Activated CD4-positive, alpha-beta memory T cell treated with anti-CD3 and anti-CD28 coated beads, Interleukin-2, amount 10 ng/mL, durations not matched to agents 7 days and 5 days (primary cell): ENCODE results near the gene SSRP1. TPM values are rescaled to one million over a fixed set of nuclear protein-coding genes. Genes with fewer than 3 reads are reported as not detected.
A peak's percentile ranks its signal among the peaks of the same experiment; 100 is the strongest.
"Not testable (repeated sequence)": the region's sequence is repeated elsewhere in the genome, so short reads cannot be mapped to it uniquely, and the experiment has no call there.

Experiments used
- CTCF ChIA-PET: fragments of 350-600 bp; sonication (Branson Sonifier 250); formaldehyde crosslinking; loops from one replicate; lab custom pipeline; 2021; ENCODE audit warnings: antibody characterized with exemption, inconsistent platforms; lab: Charles Lee
- POLR2A ChIA-PET: fragments of 350-600 bp; sonication (Branson Sonifier 250); formaldehyde crosslinking; loops from one replicate; lab custom pipeline; 2021; ENCODE audit warnings: antibody characterized with exemption; lab: Charles Lee
- DNase-seq: peaks from one replicate; pipeline ENCODE4 v3.0.0-alpha.2; 2020
- H3K27ac Mint-ChIP-seq: one replicate; pipeline ENCODE4 v1.8.0; 2021; ENCODE audit warnings: mild to moderate bottlenecking, mixed read lengths
- H3K27me3 Mint-ChIP-seq: one replicate; pipeline ENCODE4 v1.8.0; 2021; ENCODE audit warnings: mixed read lengths
- H3K36me3 Mint-ChIP-seq: one replicate; pipeline ENCODE4 v1.8.0; 2021; ENCODE audit warnings: low read depth, mixed read lengths
- H3K4me1 Mint-ChIP-seq: one replicate; pipeline ENCODE4 v1.8.0; 2021; ENCODE audit warnings: mixed read lengths
- H3K4me3 Mint-ChIP-seq: one replicate; pipeline ENCODE4 v1.8.0; 2021; ENCODE audit warnings: mild to moderate bottlenecking, mixed read lengths
- H3K9me3 Mint-ChIP-seq: one replicate; pipeline ENCODE4 v1.8.0; 2021; ENCODE audit warnings: mixed read lengths
- total RNA-seq, 2 experiments: library from RNA; stranded (reverse); gene quantifications; one replicate each; pipeline ENCODE4 v1.2.3, GENCODE V29; 2021

SSRP1 gene
- total RNA-seq, 2 experiments from 2014 or later = 135 to 137 TPM

DNA sequence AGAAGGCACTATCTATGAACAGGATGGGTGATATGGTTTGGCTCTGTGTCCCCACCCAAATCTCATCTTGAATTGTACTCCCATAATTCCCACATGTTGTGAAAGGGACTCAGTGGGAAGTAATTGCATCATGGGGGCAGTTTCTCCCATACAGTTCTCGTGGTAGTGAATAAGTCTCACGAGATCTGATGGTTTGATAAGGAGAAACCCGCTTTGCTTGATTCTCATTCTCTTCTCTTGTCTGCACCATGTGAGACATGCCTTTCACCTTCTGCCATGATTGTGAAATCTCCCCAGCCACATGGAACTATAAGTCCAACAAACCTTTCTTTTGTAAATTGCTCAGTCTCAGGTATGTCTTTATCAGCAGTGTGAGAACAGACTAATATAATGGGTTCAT lies 39.5 kb downstream of the SSRP1 start:
- POLR2A ChIA-PET, CTCF ChIA-PET: not testable (repeated sequence)

DNA sequence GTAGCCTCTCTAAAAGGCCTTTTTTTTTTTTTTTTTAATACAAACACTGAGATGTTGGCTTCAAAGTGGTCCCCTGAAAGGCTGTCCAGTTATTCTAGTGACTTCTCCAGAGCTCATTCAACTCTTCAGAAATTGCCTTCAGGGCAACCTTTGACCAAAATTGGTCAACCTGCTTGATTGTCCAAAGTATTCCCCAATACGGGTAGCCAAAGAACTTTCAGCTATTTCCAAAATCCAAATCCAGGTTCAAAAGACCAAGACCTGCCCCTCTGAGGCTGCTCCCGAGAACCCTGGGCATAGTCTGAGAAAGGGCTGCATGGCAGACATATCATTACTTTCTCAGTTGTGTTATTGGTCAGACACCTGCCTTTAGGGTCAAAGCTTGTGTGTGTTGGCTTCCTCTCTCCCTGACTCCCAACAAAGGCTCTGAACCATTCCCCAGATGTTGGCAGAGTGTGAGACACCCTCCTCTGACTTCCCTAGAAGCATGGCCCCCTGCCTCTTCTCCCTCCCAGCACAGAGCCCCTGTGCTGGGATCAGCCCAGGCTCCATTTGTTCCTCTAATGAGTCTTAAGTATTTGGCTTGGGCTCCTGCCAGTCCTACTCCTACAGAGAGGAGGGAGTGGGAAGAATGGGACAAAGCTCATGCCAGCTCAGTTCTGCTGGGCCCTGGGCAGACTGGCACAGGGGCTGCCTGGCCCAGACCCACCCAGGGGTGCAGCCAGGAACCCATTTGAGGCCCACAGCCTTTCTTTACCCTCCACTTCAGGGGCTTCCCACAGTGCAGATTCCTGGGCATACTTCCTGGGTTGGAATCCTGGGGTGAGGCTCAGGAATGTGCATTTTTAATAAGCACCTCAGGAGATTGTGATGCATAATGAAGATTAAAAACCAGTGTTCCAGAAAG lies 41.2 kb downstream of the SSRP1 start:
- H3K27me3 Mint-ChIP-seq = peaks cover 10% of the 10 kb centered on the region
- peaks cover 2% of the 10 kb centered on the region for H3K9me3 Mint-ChIP-seq
- H3K27ac Mint-ChIP-seq = no peak overlapping the region

More for the DNA sequence above, 39.5 kb downstream of the SSRP1 start:
- not testable (repeated sequence) for H3K36me3 Mint-ChIP-seq, DNase-seq, H3K27ac Mint-ChIP-seq, H3K4me3 Mint-ChIP-seq, H3K27me3 Mint-ChIP-seq, H3K4me1 Mint-ChIP-seq, H3K9me3 Mint-ChIP-seq

DNA sequence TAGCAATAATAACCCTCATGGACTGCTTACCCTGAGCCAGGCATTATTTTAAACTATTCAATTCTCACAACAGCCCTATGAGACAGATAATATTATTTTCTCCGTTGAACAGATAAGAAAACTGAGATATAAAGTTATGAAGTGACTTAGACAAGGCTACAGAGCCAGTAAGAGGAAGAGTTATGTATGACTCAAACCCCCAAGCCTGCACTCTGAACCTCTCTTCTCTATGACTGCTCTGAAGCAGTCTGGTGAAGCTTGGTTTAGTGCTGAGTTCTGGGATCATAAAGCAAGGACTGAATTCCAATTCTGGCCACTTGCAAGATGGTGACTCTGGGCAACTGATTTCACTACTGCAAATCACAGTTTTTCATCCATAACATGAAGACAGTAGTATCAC lies 45.4 kb downstream of the SSRP1 start:
- no peak overlapping the region for H3K4me3 Mint-ChIP-seq
- CTCF ChIA-PET = no interaction called here

More for the DNA sequence above, 41.2 kb downstream of the SSRP1 start:
- ChIA-PET POLR2A (no interaction called here), CTCF (interaction anchor here (0.7 to 1.9 kb wide), 3 partner anchors 17 to 346 kb away, joined by 3 to 7 read pairs (median 4); no protein-coding TSS in a partner anchor)
- H3K36me3 Mint-ChIP-seq = peaks cover 2% of the 10 kb centered on the region
- no peaks in the 10 kb centered on the region for H3K4me1 Mint-ChIP-seq
- DNase-seq = no peak
- no peak overlapping the region for H3K4me3 Mint-ChIP-seq

DNA sequence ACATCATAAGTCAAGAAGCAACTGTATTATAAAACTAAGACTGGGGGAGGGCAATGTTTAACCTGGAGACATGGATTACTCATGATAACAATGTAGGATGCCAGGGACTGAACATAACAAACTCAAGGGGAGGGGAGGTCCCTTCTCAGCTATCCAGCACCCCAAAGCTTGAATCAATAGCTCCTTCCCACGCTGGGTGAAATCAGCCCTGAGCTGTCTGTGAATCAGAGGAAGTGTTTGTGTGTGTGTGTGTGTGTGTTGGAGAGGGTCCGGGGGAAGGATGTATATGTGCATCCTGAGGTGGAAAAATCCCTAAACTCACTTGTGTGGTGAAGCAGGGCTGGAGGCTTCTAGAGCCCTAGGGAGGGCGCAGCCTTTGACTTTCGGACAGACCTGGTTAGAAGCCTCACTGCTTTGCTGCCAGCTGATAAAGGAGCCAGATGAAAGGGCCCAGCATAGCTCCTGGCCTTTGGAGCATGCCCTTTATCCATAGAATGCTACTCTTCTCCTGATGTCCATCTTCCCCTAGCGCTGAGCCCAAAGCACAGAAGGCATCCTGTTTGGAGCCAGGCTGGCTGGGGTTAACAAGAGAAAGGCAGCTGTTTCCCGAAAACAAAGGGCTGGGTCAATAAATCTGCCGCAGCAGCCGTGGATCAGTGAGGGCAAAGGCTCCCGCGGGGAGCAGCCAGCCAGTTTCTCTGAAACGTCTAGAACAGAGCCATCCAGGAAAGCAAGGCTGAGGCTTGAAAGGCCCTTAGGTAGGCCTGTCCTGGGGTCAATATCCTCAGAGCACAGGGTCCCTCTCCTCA lies 46.7 kb downstream of the SSRP1 start:
- Mint-ChIP-seq H3K9me3 (no peaks in the 10 kb centered on the region), H3K27me3 (peaks cover 17% of the 10 kb centered on the region), H3K27ac (no peak overlapping the region), H3K4me3 (no peak overlapping the region), H3K4me1 (no peaks in the 10 kb centered on the region), H3K36me3 (no peaks in the 10 kb centered on the region)
- ChIA-PET CTCF (no interaction called here), POLR2A (no interaction called here)
- no peak for DNase-seq

More for the DNA sequence above, 45.4 kb downstream of the SSRP1 start:
- POLR2A ChIA-PET = no interaction called here
- H3K36me3 Mint-ChIP-seq = no peaks in the 10 kb centered on the region
- H3K27me3 Mint-ChIP-seq = peaks cover 17% of the 10 kb centered on the region
- H3K4me1 Mint-ChIP-seq = no peaks in the 10 kb centered on the region
- H3K27ac Mint-ChIP-seq = no peak overlapping the region
- H3K9me3 Mint-ChIP-seq = no peaks in the 10 kb centered on the region
- no peak for DNase-seq

DNA sequence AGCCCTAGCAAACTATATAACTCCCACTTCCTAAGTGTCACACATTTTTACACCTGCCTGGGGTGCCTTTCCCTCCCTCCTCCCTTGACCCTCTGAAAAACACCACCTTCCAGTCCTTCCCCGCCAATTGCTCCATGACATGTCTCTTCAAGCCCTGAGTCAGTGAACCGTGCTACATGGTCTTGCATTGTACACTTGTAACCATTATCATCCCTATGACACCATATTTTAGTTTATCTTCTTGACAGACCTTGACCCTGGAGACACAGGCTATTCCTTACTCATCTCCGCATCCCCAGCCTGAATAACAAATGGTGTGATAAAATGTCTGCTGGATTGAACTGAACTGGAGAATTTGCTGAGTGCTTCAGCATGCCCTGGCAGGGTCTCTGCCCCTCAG lies 47.8 kb downstream of the SSRP1 start:
- Mint-ChIP-seq H3K27ac (no peak overlapping the region), H3K9me3 (no peaks in the 10 kb centered on the region), H3K27me3 (peaks cover 17% of the 10 kb centered on the region), H3K4me1 (peaks cover 2% of the 10 kb centered on the region), H3K4me3 (no peak overlapping the region), H3K36me3 (no peaks in the 10 kb centered on the region)
- no peak for DNase-seq
- ChIA-PET CTCF (no interaction called here), POLR2A (no interaction called here)

DNA sequence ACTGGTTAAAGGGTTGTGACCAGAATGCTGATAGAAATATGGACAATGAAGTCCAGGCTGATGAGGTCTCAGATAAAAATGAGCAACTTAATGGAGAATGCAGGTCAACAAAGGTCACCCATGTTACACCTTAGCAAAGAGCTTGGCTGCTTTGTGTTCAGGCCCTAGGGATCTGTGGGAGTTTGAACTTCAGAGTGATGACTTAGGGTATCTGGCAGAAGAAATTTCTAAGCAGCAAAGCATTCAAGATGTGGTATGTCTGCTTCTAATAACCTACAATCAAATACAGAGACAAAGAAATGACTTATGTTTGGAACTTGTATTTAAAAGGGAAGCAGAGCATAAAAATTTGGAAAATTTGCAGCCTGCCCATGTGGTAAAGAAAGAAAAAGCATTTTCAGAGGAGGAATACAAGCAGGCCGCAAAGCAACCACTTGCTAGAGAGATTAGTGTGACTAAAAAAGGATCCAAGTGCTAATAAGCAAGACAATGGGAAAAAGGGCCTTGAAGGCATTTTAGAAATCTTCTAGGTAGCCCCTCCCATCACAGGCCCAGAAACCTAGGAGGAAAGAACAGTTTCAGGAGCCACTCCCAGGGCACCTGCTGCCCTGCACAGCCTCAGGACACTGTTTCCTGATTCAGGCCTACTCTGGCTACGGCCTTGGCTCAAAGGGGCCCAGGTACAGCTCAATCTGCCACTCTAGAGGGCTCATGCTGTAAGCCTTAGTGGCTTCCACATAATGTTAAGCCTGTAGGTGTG lies 52.3 kb downstream of the SSRP1 start:
- CTCF ChIA-PET = no interaction called here
- no peak for DNase-seq
- Mint-ChIP-seq H3K27me3 (peaks cover 11% of the 10 kb centered on the region), H3K4me3 (no peak overlapping the region), H3K27ac (no peak overlapping the region), H3K36me3 (no peaks in the 10 kb centered on the region), H3K4me1 (peaks cover 2% of the 10 kb centered on the region), H3K9me3 (no peaks in the 10 kb centered on the region)
- POLR2A ChIA-PET = no interaction called here

DNA sequence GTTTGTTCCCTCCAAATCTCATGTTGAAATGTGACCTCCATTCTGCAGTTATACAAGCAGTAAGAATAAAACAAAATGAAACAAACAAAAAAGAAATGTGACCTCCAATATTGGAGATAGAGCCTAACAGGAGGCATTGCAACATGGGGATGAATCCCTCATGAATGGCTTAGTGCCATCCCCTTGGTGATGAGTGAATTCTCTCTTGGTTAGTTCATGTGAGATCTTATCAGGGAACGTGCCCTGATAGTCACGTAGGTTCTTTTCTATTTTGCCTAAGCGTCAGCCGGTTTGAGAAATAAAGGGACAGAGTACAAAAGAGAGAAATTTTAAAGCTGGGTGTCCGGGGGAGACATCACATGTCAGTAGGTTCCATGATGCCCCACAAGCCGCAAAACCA lies 54.1 kb downstream of the SSRP1 start:
- H3K4me3 Mint-ChIP-seq, H3K27ac Mint-ChIP-seq, H3K9me3 Mint-ChIP-seq, H3K36me3 Mint-ChIP-seq, DNase-seq, CTCF ChIA-PET, H3K4me1 Mint-ChIP-seq, POLR2A ChIA-PET: not testable (repeated sequence)
- peaks cover 20% of the 10 kb centered on the region for H3K27me3 Mint-ChIP-seq

DNA sequence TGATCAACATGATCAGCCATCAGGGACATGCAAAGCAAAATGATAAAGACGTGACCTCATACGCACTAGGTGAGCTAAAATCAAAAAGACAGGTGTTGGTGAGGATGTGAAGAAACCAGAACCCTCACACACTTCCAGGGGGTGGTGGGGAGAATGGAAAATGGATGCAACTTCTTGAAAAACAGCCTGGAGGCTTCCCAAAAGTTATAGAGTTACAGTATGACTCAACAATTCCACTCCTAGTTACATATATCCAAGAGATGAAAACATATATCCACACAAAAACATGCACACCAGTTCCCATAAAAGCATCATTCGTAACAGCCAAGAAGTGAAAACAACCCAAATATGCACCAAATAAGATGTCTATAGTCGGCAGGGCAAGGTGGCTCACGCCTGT lies 56.6 kb downstream of the SSRP1 start:
- Mint-ChIP-seq H3K9me3 (no peaks in the 10 kb centered on the region), H3K27ac (no peak overlapping the region), H3K4me1 (peaks cover 4% of the 10 kb centered on the region), H3K4me3 (no peak overlapping the region), H3K36me3 (no peaks in the 10 kb centered on the region), H3K27me3 (peaks cover 30% of the 10 kb centered on the region)
- ChIA-PET CTCF (interaction anchor here (0.7 kb wide), 1 partner anchor 27 kb away, joined by 3 read pairs; no protein-coding TSS in a partner anchor), POLR2A (no interaction called here)
- DNase-seq = no peak

DNA sequence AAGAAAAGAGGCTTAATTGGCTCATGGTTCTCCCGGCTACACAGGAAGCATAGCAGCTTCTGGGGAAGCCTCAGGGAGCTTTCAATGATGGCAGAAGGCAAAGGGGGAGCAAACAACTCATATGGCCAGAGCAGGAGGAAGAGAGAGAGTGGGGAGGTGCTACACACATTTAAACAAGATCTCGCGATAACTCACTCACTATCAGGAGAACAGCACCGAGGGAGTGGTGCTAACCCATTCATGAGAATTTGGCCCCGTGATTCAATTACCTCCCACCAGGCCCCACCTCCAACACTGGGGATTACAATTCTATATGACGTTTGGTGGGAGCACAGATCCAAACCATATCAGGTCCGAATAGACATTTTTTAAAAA lies 57.0 kb downstream of the SSRP1 start:
- Mint-ChIP-seq H3K9me3 (no peaks in the 10 kb centered on the region), H3K36me3 (no peaks in the 10 kb centered on the region), H3K27ac (no peak overlapping the region), H3K27me3 (peaks cover 31% of the 10 kb centered on the region), H3K4me1 (peaks cover 4% of the 10 kb centered on the region), H3K4me3 (no peak overlapping the region)
- ChIA-PET CTCF (interaction anchor here (0.7 to 1.5 kb wide), 2 partner anchors 15 to 27 kb away, joined by 3 to 4 read pairs; no protein-coding TSS in a partner anchor), POLR2A (no interaction called here)
- DNase-seq = no peak

DNA sequence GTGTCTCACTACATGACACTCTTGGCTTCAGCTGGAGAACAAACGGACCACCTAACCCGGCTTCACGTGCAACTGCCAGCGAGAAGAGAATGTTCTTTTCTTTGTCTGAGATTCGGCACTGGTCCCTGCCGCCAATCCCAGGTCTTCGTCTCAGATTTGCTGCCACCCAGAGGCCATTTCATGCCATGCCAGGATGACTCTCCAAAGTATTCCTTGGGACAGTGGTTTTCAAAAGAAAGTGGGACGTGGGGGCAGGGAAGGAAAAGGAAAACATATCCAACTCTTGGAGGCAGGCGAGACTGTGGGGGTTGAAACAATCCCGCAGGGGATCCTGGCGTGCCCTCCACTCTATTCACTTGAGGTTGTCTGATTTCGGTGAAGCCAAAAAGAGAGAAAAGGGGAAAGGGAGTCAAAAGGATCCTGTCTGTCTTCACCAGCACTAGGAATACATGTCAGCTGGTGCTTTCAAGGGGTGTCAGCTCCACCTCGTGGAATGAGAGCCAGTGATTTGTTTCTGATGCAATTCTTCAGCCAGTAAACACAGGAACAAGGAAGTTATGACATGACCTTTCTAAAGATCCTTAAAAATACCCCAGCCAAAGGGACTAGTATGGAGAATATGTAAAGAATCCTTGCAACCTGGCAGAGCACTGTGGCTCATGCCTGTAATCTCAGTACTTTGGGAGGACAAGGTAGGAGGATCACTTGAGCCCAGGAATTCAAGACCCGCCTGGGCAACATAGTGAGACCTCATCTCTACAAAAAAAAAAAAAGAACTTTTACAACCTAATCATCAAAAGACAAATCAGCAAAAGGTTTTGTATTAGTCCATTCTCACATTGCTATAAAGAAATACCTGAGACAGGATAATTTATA lies 57.6 kb downstream of the SSRP1 start:
- CTCF ChIA-PET = interaction anchor here (0.7 to 1.5 kb wide), 2 partner anchors 16 to 26 kb away, joined by 3 to 4 read pairs; no protein-coding TSS in a partner anchor
- POLR2A ChIA-PET = no interaction called here

DNA sequence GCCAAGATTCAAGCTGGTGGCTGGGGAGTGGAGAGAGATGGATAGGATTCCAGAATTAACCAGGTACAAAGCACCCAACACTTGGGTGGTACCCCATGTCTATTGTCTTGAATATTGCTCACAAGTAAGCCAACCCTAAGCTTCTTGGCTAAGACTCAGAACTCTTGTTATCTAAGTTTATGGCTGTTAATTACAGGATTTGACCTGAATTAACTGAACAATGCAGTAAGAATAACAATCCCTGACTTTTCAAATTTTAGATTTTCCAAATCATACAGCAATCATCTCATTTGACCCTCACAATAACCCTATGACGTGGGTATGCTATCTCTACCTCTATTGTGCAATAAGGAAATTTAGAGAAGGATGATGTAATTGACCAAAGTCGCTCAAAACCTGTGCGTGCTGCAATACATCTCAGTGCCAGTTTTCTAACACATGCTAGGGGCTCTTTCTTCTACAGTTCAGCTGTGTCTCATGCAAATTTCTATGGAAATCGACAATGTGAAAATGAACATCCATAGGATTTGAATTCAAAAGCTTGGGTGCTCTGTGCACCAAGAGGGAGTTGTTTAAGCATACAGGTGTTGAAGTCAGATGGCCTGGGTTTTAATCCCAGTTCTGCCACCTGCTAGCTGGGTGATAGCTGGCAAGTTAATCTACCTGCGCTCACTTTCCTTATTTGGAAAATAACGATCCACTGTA lies 58.6 kb downstream of the SSRP1 start:
- POLR2A ChIA-PET = no interaction called here
- DNase-seq = no peak
- Mint-ChIP-seq H3K9me3 (no peaks in the 10 kb centered on the region), H3K36me3 (no peaks in the 10 kb centered on the region), H3K27me3 (peaks cover 31% of the 10 kb centered on the region), H3K4me3 (no peak overlapping the region), H3K4me1 (peaks cover 2% of the 10 kb centered on the region), H3K27ac (no peak overlapping the region)
- CTCF ChIA-PET = interaction anchor here (1.5 kb wide), 1 partner anchor 17 kb away, joined by 4 read pairs; no protein-coding TSS in a partner anchor

More for the DNA sequence above, 57.6 kb downstream of the SSRP1 start:
- no peaks in the 10 kb centered on the region for H3K9me3 Mint-ChIP-seq
- H3K4me3 Mint-ChIP-seq = no peak overlapping the region
- H3K27ac Mint-ChIP-seq = no peak overlapping the region
- no peaks in the 10 kb centered on the region for H3K36me3 Mint-ChIP-seq
- peaks cover 31% of the 10 kb centered on the region for H3K27me3 Mint-ChIP-seq
- peak; percentile 33 for DNase-seq
- H3K4me1 Mint-ChIP-seq = peaks cover 4% of the 10 kb centered on the region
